Smooth muscle cell (in vitro differentiated cells): ENCODE data around the gene MED12L. TPM values are rescaled to one million over a fixed set of nuclear protein-coding genes. Genes with fewer than 3 reads are reported as not detected.

Source experiments
- DNase-seq: peaks from one replicate; lab custom pipeline; 2025; ENCODE audit not compliant: unreplicated experiment; lab: John Stamatoyannopoulos, UW
- H2AFZ ChIP-seq: fragments of 200-600 bp; sonication (generic); 2 replicates; pipeline ENCODE4 v1.6.0; 2016; ENCODE audit warnings: antibody characterized with exemption, low read depth, mild to moderate bottlenecking
- H3F3A ChIP-seq: fragments of 200-600 bp; sonication (generic); 2 replicates; pipeline ENCODE4 v1.6.0; 2017; ENCODE audit warnings: antibody characterized with exemption, low read depth
- H3K27ac ChIP-seq: fragments of 200-600 bp; sonication (generic); 2 replicates; pipeline ENCODE4 v1.5.1; 2016; ENCODE audit warnings: low read depth, mild to moderate bottlenecking
- H3K27me3 ChIP-seq: fragments of 200-600 bp; sonication (generic); 2 replicates; pipeline ENCODE4 v1.6.1; 2016; ENCODE audit warnings: low read depth, mild to moderate bottlenecking
- H3K36me3 ChIP-seq: fragments of 200-600 bp; sonication (generic); 2 replicates; pipeline ENCODE4 v1.5.1; 2016; ENCODE audit warnings: low read depth
- H3K4me1 ChIP-seq: fragments of 200-600 bp; sonication (generic); 2 replicates; pipeline ENCODE4 v1.5.1; 2016; ENCODE audit warnings: low read depth
- H3K4me2 ChIP-seq: fragments of 200-600 bp; sonication (generic); 2 replicates; pipeline ENCODE4 v1.6.0; 2016; ENCODE audit warnings: mild to moderate bottlenecking
- H3K4me3 ChIP-seq: fragments of 200-600 bp; sonication (generic); 2 replicates; pipeline ENCODE4 v1.5.1; 2016; ENCODE audit warnings: mild to moderate bottlenecking
- H3K79me2 ChIP-seq: fragments of 200-600 bp; sonication (generic); 2 replicates; pipeline ENCODE4 v1.6.0; 2016; ENCODE audit warnings: low read depth, mild to moderate bottlenecking
- H3K9ac ChIP-seq: fragments of 200-600 bp; sonication (generic); 2 replicates; pipeline ENCODE4 v1.6.0; 2016; ENCODE audit warnings: low read depth
- H3K9me3 ChIP-seq: fragments of 200-600 bp; sonication (generic); replicated peaks from 2 replicates; pipeline ENCODE4 v1.5.1; 2016; ENCODE audit warnings: low read depth
- H4K20me1 ChIP-seq: fragments of 200-600 bp; sonication (generic); 2 replicates; pipeline ENCODE4 v1.6.0; 2016; ENCODE audit warnings: low read depth
- WGBS: methylation state at CpG from one replicate; pipeline ENCODE4 v1.1.7; 2016; ENCODE audit warnings: low lambda C conversion rate; 5-methylcytosine and 5-hydroxymethylcytosine counted together
- polyA plus RNA-seq: library from polyadenylated mRNA; unstranded; fragments of >200 nt; fragmentation: Nextera tagmentation; extraction: Ambion mirVana; gene quantifications from 2 replicates; pipeline ENCODE4 v1.2.1, GENCODE V29; 2016
- total RNA-seq: library from RNA; depleted of rRNA; stranded (reverse); fragments of >200 nt; gene quantifications from 2 replicates; pipeline ENCODE4 v1.2.3, GENCODE V29; 2014
- TF ChIP-seq, protein P1 (sequence below): fragments of 200-600 bp; sonication (generic); IDR thresholded peaks from 2 replicates; pipeline ENCODE4 v1.5.1; 2017; ENCODE audit warnings: borderline replicate concordance, mild to moderate bottlenecking, antibody characterized with exemption; ENCODE audit not compliant: insufficient read depth, poor library complexity, severe bottlenecking

Gene MED12L
- total and polyA plus RNA-seq, 2 experiments from 2014 or later = 0.26 to 1.5 TPM

DNA sequence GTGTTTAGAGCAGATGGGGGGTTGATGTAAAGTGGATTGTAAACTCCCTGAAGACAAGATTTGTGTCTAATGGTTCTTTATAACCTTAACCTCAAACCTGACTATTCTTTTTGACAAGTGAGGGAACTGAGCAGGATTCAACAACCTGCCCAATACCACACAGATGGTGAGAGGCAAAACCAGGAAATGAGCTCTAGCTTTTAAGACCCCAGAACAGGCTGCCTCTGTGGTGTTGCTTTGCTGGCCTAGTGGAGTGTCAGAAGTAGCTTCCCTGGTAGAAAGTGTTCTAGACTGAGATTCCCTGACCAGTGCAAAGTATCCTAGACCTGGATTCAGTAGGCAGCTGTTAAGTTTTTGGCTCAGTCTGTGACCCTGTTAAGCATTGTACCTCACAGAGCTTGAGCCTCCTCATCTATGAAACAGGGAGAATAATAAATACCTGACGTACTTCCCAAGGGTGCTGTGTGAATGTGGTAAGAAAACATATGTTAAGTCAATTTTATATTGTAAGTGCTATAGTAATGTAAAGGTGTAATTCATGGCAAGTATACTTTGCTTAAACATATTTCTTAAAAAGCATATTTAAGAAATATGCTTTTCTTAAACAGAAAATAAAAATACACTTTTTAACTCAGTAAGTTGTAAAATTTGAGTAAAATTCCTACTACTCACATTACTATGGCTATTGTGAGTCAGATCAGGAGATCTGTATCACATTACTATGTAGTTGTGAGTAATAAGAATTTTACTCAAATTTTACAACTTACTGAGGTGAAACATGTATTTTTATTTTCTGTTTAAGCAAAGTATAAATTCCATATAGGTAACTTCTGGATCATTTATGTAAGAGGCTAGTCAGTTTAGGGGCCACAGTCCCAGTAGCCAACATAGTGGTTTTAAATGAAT lies 222.4 kb downstream of the MED12L start:
- H3K36me3 ChIP-seq = no peaks in the 10 kb centered on the region
- no peaks in the 10 kb centered on the region for H4K20me1 ChIP-seq
- DNase-seq = no peak
- no peaks in the 10 kb centered on the region for H3K9me3 ChIP-seq
- H2AFZ ChIP-seq = no peak overlapping the region
- no peak overlapping the region for H3K4me2 ChIP-seq
- no peak overlapping the region for H3K4me3 ChIP-seq
- WGBS = 89% methylated on average over 1 of the region's 1 CpG
- TF ChIP-seq, protein P1, sequence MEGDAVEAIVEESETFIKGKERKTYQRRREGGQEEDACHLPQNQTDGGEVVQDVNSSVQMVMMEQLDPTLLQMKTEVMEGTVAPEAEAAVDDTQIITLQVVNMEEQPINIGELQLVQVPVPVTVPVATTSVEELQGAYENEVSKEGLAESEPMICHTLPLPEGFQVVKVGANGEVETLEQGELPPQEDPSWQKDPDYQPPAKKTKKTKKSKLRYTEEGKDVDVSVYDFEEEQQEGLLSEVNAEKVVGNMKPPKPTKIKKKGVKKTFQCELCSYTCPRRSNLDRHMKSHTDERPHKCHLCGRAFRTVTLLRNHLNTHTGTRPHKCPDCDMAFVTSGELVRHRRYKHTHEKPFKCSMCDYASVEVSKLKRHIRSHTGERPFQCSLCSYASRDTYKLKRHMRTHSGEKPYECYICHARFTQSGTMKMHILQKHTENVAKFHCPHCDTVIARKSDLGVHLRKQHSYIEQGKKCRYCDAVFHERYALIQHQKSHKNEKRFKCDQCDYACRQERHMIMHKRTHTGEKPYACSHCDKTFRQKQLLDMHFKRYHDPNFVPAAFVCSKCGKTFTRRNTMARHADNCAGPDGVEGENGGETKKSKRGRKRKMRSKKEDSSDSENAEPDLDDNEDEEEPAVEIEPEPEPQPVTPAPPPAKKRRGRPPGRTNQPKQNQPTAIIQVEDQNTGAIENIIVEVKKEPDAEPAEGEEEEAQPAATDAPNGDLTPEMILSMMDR = no peak
- no peaks in the 10 kb centered on the region for H3K79me2 ChIP-seq
- H3K27ac ChIP-seq = peak overlapping the region; percentile 79
- H3K27me3 ChIP-seq = no peaks in the 10 kb centered on the region
- H3K4me1 ChIP-seq = peaks cover 11% of the 10 kb centered on the region
- H3F3A ChIP-seq = no peaks in the 10 kb centered on the region
- no peak overlapping the region for H3K9ac ChIP-seq

DNA sequence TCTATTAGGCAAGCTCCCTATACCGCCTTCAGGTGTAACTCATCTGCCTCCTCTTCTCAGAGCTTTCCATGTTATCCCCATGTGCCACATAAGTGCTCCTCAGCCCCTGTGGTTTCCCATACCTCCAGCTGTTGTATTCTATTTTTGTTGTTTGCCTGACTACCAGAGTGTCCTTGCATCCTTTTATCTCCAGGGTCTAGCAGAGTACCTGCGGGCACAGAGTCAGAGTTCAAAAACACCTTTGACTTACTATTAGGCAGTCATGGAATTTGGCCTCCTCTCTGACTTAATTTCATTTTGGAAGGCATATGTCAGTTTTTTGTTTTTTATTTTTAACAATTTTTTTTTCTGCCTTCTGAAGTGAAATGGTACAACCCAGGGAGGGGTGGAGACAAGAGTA lies 224.1 kb downstream of the MED12L start:
- no peaks in the 10 kb centered on the region for H3K36me3 ChIP-seq
- no peaks in the 10 kb centered on the region for H4K20me1 ChIP-seq
- H3K9me3 ChIP-seq = no peaks in the 10 kb centered on the region
- no peak for DNase-seq
- H3F3A ChIP-seq = peaks cover under 1% of the 10 kb centered on the region
- H3K4me3 ChIP-seq = no peak overlapping the region
- no peak overlapping the region for H3K9ac ChIP-seq
- TF ChIP-seq, protein P1 = no peak
- H2AFZ ChIP-seq = no peak overlapping the region
- H3K27me3 ChIP-seq = no peaks in the 10 kb centered on the region
- no peak overlapping the region for H3K27ac ChIP-seq
- H3K4me1 ChIP-seq = peaks cover 11% of the 10 kb centered on the region
- 93% methylated on average over 2 of the region's 2 CpGs for WGBS
- H3K4me2 ChIP-seq = no peak overlapping the region
- no peaks in the 10 kb centered on the region for H3K79me2 ChIP-seq

GRCh38 chr3:151312972-151313371 lies 227.5 kb downstream of the MED12L start:
- Histone ChIP-seq H3K36me3 (no peaks in the 10 kb centered on the region), H3K9ac (no peak overlapping the region), H3K9me3 (no peaks in the 10 kb centered on the region), H3K79me2 (no peaks in the 10 kb centered on the region), H3K4me3 (no peak overlapping the region), H3K4me1 (peaks cover 22% of the 10 kb centered on the region), H3K27me3 (no peaks in the 10 kb centered on the region), H4K20me1 (no peaks in the 10 kb centered on the region), H3K4me2 (peak overlapping the region; percentile 27), H3K27ac (no peak overlapping the region), H3F3A (peaks cover 6% of the 10 kb centered on the region), H2AFZ (no peak overlapping the region)
- DNase-seq = no peak
- 78% methylated on average over 3 of the region's 3 CpGs for WGBS
- TF ChIP-seq, protein P1 = no peak
